Neutrophil (primary cell): ENCODE data around the gene CAMTA1.

Experiments
- H3K27ac ChIP-seq: fragments of 200-600 bp; sonication (generic); 2 replicates; pipeline ENCODE4 v1.5.1; 2016; ENCODE audit warnings: mild to moderate bottlenecking, moderate library complexity
- H3K27me3 ChIP-seq: fragments of 200-600 bp; sonication (generic); 2 replicates; pipeline ENCODE4 v1.6.0; 2016; ENCODE audit warnings: mild to moderate bottlenecking
- H3K36me3 ChIP-seq: fragments of 200-600 bp; sonication (generic); 2 replicates; pipeline ENCODE4 v1.5.1; 2017
- H3K4me1 ChIP-seq, 2 experiments: fragments of 200-600 bp in 1 of 2; sonication (generic) in 1 of 2; 1 replicate in 1 of 2; 2 replicates in 1 of 2; pipeline versions ENCODE4 v1.5.1 to v1.6.1; 2013 to 2016; ENCODE audit warnings: low read depth in 1 of 2, low read length in 1 of 2, mild to moderate bottlenecking in 1 of 2, moderate library complexity in 1 of 2; ENCODE audit not compliant: control insufficient read depth in 1 of 2, insufficient read depth in 1 of 2
- H3K4me3 ChIP-seq, 2 experiments: fragments of 200-600 bp in 1 of 2; sonication (generic) in 1 of 2; 1 replicate in 1 of 2; 2 replicates in 1 of 2; pipeline ENCODE4 v1.5.1; 2013 to 2016; ENCODE audit warnings: low read depth in 1 of 2, low read length in 1 of 2, mild to moderate bottlenecking in 1 of 2, moderate library complexity in 1 of 2
- H3K9me3 ChIP-seq: fragments of 200-600 bp; sonication (generic); 2 replicates; pipeline ENCODE4 v1.5.1; 2016
- CTCF ChIP-seq: fragments of 200-600 bp; sonication (generic); IDR thresholded peaks from 2 replicates; pipeline ENCODE4 v1.5.1; 2016; ENCODE audit warnings: antibody characterized with exemption

Gene CAMTA1

DNA sequence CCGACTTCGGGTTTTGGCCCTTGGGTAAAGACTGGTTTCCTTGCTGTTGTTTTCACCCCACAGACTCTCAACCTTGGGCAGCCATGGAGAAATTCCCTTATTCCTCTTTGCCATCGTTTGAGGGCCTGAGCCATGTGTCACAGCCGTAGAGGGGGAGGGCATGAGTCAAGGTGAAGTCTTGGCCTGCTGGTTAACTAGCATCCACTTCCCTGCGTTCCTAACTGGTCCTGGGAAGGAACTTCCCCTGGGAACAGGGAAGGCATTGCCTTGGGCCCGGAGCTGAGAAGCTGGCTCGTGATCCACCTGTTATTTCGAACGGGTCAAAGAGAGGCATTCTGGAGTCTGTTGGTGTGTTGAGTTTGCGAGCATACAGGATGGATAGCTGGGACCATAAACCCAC is 464.9 kb downstream of the CAMTA1 start:
- no peaks in the 10 kb centered on the region for H3K36me3 ChIP-seq
- TF ChIP-seq CTCF, result no peak
- H3K4me1 ChIP-seq, result no peaks in the 10 kb centered on the region
- no peak overlapping the region for H3K27ac ChIP-seq
- no peak overlapping the region for H3K4me3 ChIP-seq
- no peaks in the 10 kb centered on the region for H3K9me3 ChIP-seq
- peaks cover 48% of the 10 kb centered on the region for H3K27me3 ChIP-seq

- Histone ChIP-seq H3K4me1 (no peaks in the 10 kb centered on the region), H3K4me3 (no peak overlapping the region), H3K27me3 (peaks cover 45% of the 10 kb centered on the region), H3K27ac (no peak overlapping the region), H3K36me3 (no peaks in the 10 kb centered on the region), H3K9me3 (no peaks in the 10 kb centered on the region)
- TF ChIP-seq CTCF, result no peak
These were observed 465.6 kb downstream of the CAMTA1 start for GRCh38 chr1:7250597-7251453.

DNA sequence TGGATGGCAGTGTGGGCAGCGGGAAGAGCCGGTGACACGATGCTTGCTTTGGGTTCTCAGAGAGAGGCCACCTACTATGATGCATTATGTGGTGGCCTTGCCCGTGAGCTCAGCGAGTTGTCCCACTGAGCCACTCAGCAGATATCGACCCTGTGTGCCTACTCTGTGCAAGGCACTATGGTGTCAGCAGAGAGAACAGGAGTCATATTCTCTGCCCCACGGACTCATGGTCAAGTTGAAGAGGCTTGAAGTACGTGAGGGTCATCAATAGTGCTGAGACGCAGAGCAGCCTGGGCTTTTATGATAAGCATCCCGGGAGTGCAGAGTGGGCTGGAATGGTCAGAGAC is 466.2 kb downstream of the CAMTA1 start:
- Histone ChIP-seq H3K4me3 (no peak overlapping the region), H3K36me3 (no peaks in the 10 kb centered on the region), H3K4me1 (no peaks in the 10 kb centered on the region), H3K27ac (no peak overlapping the region), H3K27me3 (peaks cover 44% of the 10 kb centered on the region), H3K9me3 (no peaks in the 10 kb centered on the region)
- TF ChIP-seq CTCF, result no peak

DNA sequence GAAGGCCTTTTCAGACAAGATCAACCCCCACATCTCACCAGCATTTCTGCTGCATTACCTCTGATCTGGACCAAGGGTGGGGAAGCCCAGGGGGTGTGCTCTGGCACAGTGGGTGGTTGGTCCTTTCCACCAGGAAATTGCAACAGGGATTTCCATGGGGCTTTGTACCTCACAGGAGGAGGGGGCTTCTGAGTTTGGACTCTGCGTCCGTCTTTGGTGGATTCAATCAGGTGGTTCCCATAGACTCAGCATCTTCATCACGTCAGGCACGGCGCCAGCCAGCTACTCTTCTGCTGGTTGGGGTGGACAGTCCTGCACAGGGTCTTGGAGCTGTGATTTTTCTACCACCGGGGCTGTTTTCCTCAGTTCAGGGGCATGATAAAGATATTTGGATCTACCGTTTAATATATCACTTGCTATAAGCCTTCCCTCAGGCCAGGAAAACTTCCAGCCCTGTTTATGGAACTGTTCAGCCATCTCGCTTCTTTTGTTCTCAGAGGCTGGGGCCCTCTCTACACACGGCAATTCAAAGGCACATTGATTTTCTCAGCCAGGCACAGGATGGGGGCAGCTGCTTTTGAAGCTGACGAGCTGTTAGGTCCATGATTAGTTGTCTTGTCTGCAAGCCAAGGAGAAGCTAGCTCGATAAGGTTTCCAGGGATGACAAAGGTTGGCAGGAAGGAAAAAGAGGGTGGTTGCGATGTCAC is 467.3 kb downstream of the CAMTA1 start:
- Histone ChIP-seq H3K27ac (no peak overlapping the region), H3K4me1 (no peaks in the 10 kb centered on the region), H3K4me3 (no peak overlapping the region), H3K27me3 (peaks cover 35% of the 10 kb centered on the region), H3K9me3 (no peaks in the 10 kb centered on the region), H3K36me3 (no peaks in the 10 kb centered on the region)
- no peak for TF ChIP-seq CTCF

- no peak for TF ChIP-seq CTCF
- Histone ChIP-seq H3K4me3 (no peak overlapping the region), H3K27me3 (peaks cover 29% of the 10 kb centered on the region), H3K4me1 (no peaks in the 10 kb centered on the region), H3K9me3 (no peaks in the 10 kb centered on the region), H3K36me3 (no peaks in the 10 kb centered on the region), H3K27ac (no peak overlapping the region)
These were observed 467.8 kb downstream of the CAMTA1 start for GRCh38 chr1:7253118-7253480.
